HepG2 (cell line): Measurements from ENCODE around the gene C19orf47. TPM values are rescaled to one million over a fixed set of nuclear protein-coding genes. Genes with fewer than 3 reads are reported as not detected.

Experiments used
- ATAC-seq: fragments of 200-7000 bp; cut with Tn5 transposase; 3 replicates; pipeline ENCODE4 v1.9.1; 2020; ENCODE audit warnings: mild to moderate bottlenecking, moderate library complexity
- BruUV-seq: library from RNA; stranded (reverse); fragments of 400-500 nt; replicated peaks from 2 replicates; lab custom pipeline; 2021; lab: Mats Ljungman, UMichigan
- CTCF ChIA-PET: fragments of 300-600 bp; formaldehyde crosslinking; extraction: SDS; loops from one replicate; lab custom pipeline; 2021; ENCODE audit warnings: low total read pairs, inconsistent platforms, low intra/inter-chr PET ratio; lab: Yijun Ruan, JAX
- POLR2A ChIA-PET: fragments of 350-600 bp; sonication (Branson Sonifier 250); formaldehyde crosslinking; loops from one replicate; lab custom pipeline; 2020; ENCODE audit warnings: antibody characterized with exemption, inconsistent platforms; lab: Yijun Ruan, JAX
- DNase-seq: peaks from one replicate; pipeline ENCODE4 v3.0.0-alpha.2; 2015; ENCODE audit warnings: low spot score
- FAIRE-seq: peaks from 3 replicates; lab custom pipeline; 2011; peaks lifted over from hg19 to GRCh38; lab: Jason Lieb, UNC
- H2AFZ ChIP-seq: one replicate; pipeline ENCODE4 v1.6.1; 2011; ENCODE audit warnings: low read length, inconsistent platforms
- H3K27ac ChIP-seq: fragments of 300-600 bp; 3 replicates; pipeline ENCODE4 v1.8.0; 2011; ENCODE audit warnings: mixed run types, mild to moderate bottlenecking, mixed read lengths, low read length, inconsistent platforms; ENCODE audit not compliant: insufficient read depth; ENCODE audit errors: extremely low read length
- H3K27me3 ChIP-seq, 2 experiments: fragments of 200-600 bp in 1 of 2; 2 replicates in 1 of 2; 3 replicates in 1 of 2; pipeline versions ENCODE4 v1.6.0 to v1.8.0; 2011; ENCODE audit warnings: low read length in 2 of 2, mild to moderate bottlenecking in 2 of 2, moderate library complexity in 2 of 2, inconsistent platforms in 1 of 2; ENCODE audit not compliant: insufficient read depth in 2 of 2, control insufficient read depth in 1 of 2
- H3K36me3 ChIP-seq, 2 experiments: fragments of 200-600 bp in 1 of 2; replicated peaks in 1 of 2; 2 replicates in 1 of 2; 3 replicates in 1 of 2; pipeline versions ENCODE4 v1.5.1 to v1.8.0; 2011; ENCODE audit warnings: low read length in 2 of 2, inconsistent platforms in 1 of 2; ENCODE audit not compliant: insufficient read depth in 2 of 2, control insufficient read depth in 1 of 2
- H3K4me1 ChIP-seq: 2 replicates; pipeline ENCODE4 v1.5.1; 2012; ENCODE audit warnings: low read length, inconsistent platforms; ENCODE audit not compliant: insufficient read depth
- H3K4me2 ChIP-seq: 2 replicates; pipeline ENCODE4 v1.6.0; 2011; ENCODE audit warnings: low read depth, low read length, inconsistent platforms
- H3K4me3 ChIP-seq, 3 experiments: fragments of 200-600 bp in 1 of 3; sonication (generic), shearing (Covaris generic) in 1 of 3; replicated peaks in 1 of 3; 2 replicates each; pipeline ENCODE4 v1.5.1; 2011 to 2016; ENCODE audit warnings: low read length in 3 of 3, inconsistent platforms in 2 of 3, low read depth in 2 of 3, mild to moderate bottlenecking in 2 of 3, control low read depth in 1 of 3, mixed read lengths in 1 of 3; ENCODE audit not compliant: insufficient read depth in 1 of 3
- H3K79me2 ChIP-seq: one replicate; pipeline ENCODE4 v1.6.1; 2011; ENCODE audit warnings: low read length, inconsistent platforms; ENCODE audit not compliant: insufficient read depth
- H3K9ac ChIP-seq: 2 replicates; pipeline ENCODE4 v1.6.0; 2011; ENCODE audit warnings: mild to moderate bottlenecking, low read depth, low read length, inconsistent platforms; ENCODE audit not compliant: insufficient read depth
- H3K9me3 ChIP-seq: 2 replicates; pipeline ENCODE4 v1.5.1; 2012; ENCODE audit warnings: mild to moderate bottlenecking, low read length
- H4K20me1 ChIP-seq: 2 replicates; pipeline ENCODE4 v1.6.0; 2011; ENCODE audit warnings: inconsistent platforms, mild to moderate bottlenecking, low read length, moderate library complexity; ENCODE audit not compliant: insufficient read depth
- CBX2 ChIP-seq, 2 experiments: fragments of 200-600 bp in 1 of 2; sonication (generic); formaldehyde crosslinking in 1 of 2; IDR thresholded peaks; 2 replicates each; pipeline versions ENCODE4 v1.7.0 to v1.8.1; 2018 to 2022; ENCODE audit warnings: low read depth in 2 of 2, low read length in 1 of 2, mild to moderate bottlenecking in 1 of 2, missing genetic modification reagents in 1 of 2
- EP300 ChIP-seq, 3 experiments: sonication (generic) in 1 of 3; formaldehyde crosslinking in 1 of 3; IDR thresholded peaks; 2 replicates each; pipeline versions ENCODE4 v1.5.1 to v1.6.1; 2011 to 2020; ENCODE audit warnings: low read depth in 2 of 3, low read length in 2 of 3, borderline replicate concordance in 1 of 3, improper control_type of control experiment in 1 of 3, mild to moderate bottlenecking in 1 of 3, missing genetic modification reagents in 1 of 3, moderate library complexity in 1 of 3
- FOXM1 ChIP-seq: sonication (generic); formaldehyde crosslinking; IDR thresholded peaks from 2 replicates; pipeline ENCODE4 v1.5.0; 2020; ENCODE audit warnings: missing genetic modification reagents
- ISX ChIP-seq: sonication (generic); formaldehyde crosslinking; conservative IDR thresholded peaks from 2 replicates; pipeline ENCODE4 v1.5.0; 2020; ENCODE audit warnings: missing genetic modification reagents
- MYC ChIP-seq: sonication (generic); formaldehyde crosslinking; IDR thresholded peaks from 2 replicates; pipeline ENCODE4 v1.9.0; 2021; ENCODE audit warnings: missing genetic modification reagents, borderline replicate concordance
- NFE2L1 ChIP-seq: sonication (generic); formaldehyde crosslinking; IDR thresholded peaks from 2 replicates; pipeline ENCODE4 v1.4.0; 2020; ENCODE audit warnings: missing genetic modification reagents, mild to moderate bottlenecking, borderline replicate concordance
- NONO ChIP-seq, 2 experiments: fragments of 450-650 bp in 1 of 2; sonication (generic) in 1 of 2; formaldehyde crosslinking in 1 of 2; IDR thresholded peaks in 1 of 2; conservative IDR thresholded peaks in 1 of 2; 2 replicates each; pipeline versions ENCODE4 v1.6.1 to v1.8.0; 2017 to 2022; ENCODE audit warnings: mild to moderate bottlenecking in 1 of 2, missing genetic modification reagents in 1 of 2, moderate library complexity in 1 of 2
- PHF21A ChIP-seq: sonication (generic); formaldehyde crosslinking; IDR thresholded peaks from 2 replicates; pipeline ENCODE4 v1.5.0; 2020; ENCODE audit warnings: mild to moderate bottlenecking, missing genetic modification reagents
- PITX1 ChIP-seq: sonication (generic); formaldehyde crosslinking; IDR thresholded peaks from 2 replicates; pipeline ENCODE4 v1.5.1; 2020; ENCODE audit warnings: mild to moderate bottlenecking, missing genetic modification reagents
- POGZ ChIP-seq: sonication (generic); formaldehyde crosslinking; IDR thresholded peaks from 2 replicates; pipeline ENCODE4 v1.4.0; 2020; ENCODE audit warnings: mild to moderate bottlenecking, missing genetic modification reagents
- SNRNP70 ChIP-seq: fragments of 200-400 bp; formaldehyde crosslinking; IDR thresholded peaks from 2 replicates; pipeline ENCODE4 v1.6.1; 2017; ENCODE audit warnings: mild to moderate bottlenecking, low read depth, low read length, moderate library complexity
- SP5 ChIP-seq: IDR thresholded peaks from 2 replicates; pipeline ENCODE4 v1.6.1; 2016; ENCODE audit warnings: low read depth, borderline replicate concordance
- YEATS4 ChIP-seq: sonication (generic); formaldehyde crosslinking; IDR thresholded peaks from 2 replicates; pipeline ENCODE4 v1.4.0; 2020; ENCODE audit warnings: missing genetic modification reagents, borderline replicate concordance
- ZNF326 ChIP-seq: sonication (generic); formaldehyde crosslinking; IDR thresholded peaks from 2 replicates; pipeline ENCODE4 v1.4.0; 2020; ENCODE audit warnings: missing genetic modification reagents, borderline replicate concordance
- ZNF354B ChIP-seq: sonication (generic); formaldehyde crosslinking; IDR thresholded peaks from 2 replicates; pipeline ENCODE4 v1.8.0; 2022; ENCODE audit warnings: mild to moderate bottlenecking, missing genetic modification reagents
- ZNF446 ChIP-seq: sonication (generic); formaldehyde crosslinking; IDR thresholded peaks from 2 replicates; pipeline ENCODE4 v1.5.0; 2020; ENCODE audit warnings: mild to moderate bottlenecking, missing genetic modification reagents
- WGBS: methylation state at CpG from one replicate; pipeline ENCODE4 v1.1.6; 2017; ENCODE audit warnings: low lambda C conversion rate; 5-methylcytosine and 5-hydroxymethylcytosine counted together
- in situ Hi-C: cut with HindIII; loops from 2 replicates; pipeline ENCODE4 v1.10.0; 2017; ENCODE audit warnings: low pct_unique_long_range_greater_than_20kb; ENCODE audit not compliant: extremely low pct_ligation_motif_present
- intact Hi-C: fragments of 100-400 bp; cut with micrococcal nuclease; formaldehyde crosslinking; loops from one replicate; pipeline ENCODE4 v1.10.0; 2022; ENCODE audit not compliant: unreplicated experiment
- polyA plus RNA-seq, 8 experiments: library from polyadenylated mRNA; depleted of rRNA in 3 of 8; stranded (reverse) in 7 of 8; unstranded in 1 of 8; fragments of >200 nt; fragmentation: Illumina TruSeq in 4 of 8; extraction: Trizol in 4 of 8; gene quantifications; 2 replicates each; pipeline versions ENCODE4 v1.2.1 to v1.2.3, GENCODE V29; 2011 to 2016; ENCODE audit warnings: low read depth in 4 of 8, missing spikeins in 1 of 8, mixed read lengths in 1 of 8; ENCODE audit not compliant: insufficient read depth in 1 of 8
- total RNA-seq, 5 experiments: library from RNA; depleted of rRNA; stranded (reverse); fragments of >200 nt; fragmentation: Illumina TruSeq; extraction: Trizol; gene quantifications; 2 replicates each; pipeline ENCODE4 v1.2.3, GENCODE V29; 2016; ENCODE audit warnings: low read depth in 1 of 5

The C19orf47 gene
- total and polyA plus RNA-seq, 2 of the 13 experiments (the other 11 are each of a cell fraction or from before 2014, with no cell fraction given), result 8.1 to 10.6 TPM

DNA sequence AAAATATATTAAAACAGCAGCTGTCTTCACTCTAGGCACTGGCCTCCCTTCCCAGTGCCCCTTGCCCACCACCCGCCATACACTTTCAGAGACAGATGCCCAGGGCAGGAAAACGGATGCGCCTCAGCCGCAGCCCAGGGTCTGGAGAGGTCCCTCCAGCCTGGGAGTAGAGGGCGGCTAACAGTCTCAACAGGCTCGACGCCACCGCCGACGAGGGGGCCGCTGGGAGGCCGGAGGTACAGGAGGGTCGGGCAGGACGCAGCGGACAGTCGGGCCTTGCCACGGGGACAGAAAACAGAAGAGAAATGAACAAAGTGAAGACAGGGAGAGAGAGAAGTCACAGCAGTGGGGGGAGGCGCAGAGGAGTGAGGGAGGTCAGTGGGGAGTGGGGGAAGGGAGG lies 27.1 kb downstream of the C19orf47 start:
- 98% methylated on average over 18 of the region's 18 CpGs for WGBS
- Histone ChIP-seq H3K27me3 (no peaks in the 10 kb centered on the region), H3K79me2 (no peaks in the 10 kb centered on the region), H3K4me3 (no peak overlapping the region), H3K4me1 (no peaks in the 10 kb centered on the region), H3K9me3 (no peaks in the 10 kb centered on the region), H3K27ac (no peak overlapping the region), H3K9ac (no peak overlapping the region), H4K20me1 (no peaks in the 10 kb centered on the region), H3K36me3 (peaks cover 17 to 41% of the 10 kb centered on the region in 2 experiments), H3K4me2 (no peak overlapping the region), H2AFZ (no peak overlapping the region)
- ATAC-seq (no peak), DNase-seq (no peak), FAIRE-seq (no peak)
- intact Hi-C loops, result no loop called here
- CTCF ChIA-PET, result no interaction called here
- POLR2A ChIA-PET, result no interaction called here
- TF ChIP-seq ISX, result no peak
- no peak for TF ChIP-seq ZNF326 (CRISPR knock-in tag)
- TF ChIP-seq NONO (IDR thresholded peaks at IDR 0.05), result no peak
- TF ChIP-seq NONO (CRISPR knock-in tag; conservative IDR thresholded peaks at IDR 0.05), result no peak
- TF ChIP-seq EP300 (IDR thresholded peaks at IDR 0.05; ENCODE audit: low read depth in 2 of 2, low read length in 2 of 2), result no peak
- TF ChIP-seq EP300 (CRISPR knock-in tag; IDR thresholded peaks at IDR 0.05; ENCODE audit: borderline replicate concordance), result no peak
- TF ChIP-seq NFE2L1 (CRISPR knock-in tag), result no peak
- no peak for TF ChIP-seq FOXM1
- TF ChIP-seq ZNF446 (CRISPR knock-in tag), result no peak
- no TSS peak for BruUV-seq
- in situ Hi-C loops, result no loop called here

DNA sequence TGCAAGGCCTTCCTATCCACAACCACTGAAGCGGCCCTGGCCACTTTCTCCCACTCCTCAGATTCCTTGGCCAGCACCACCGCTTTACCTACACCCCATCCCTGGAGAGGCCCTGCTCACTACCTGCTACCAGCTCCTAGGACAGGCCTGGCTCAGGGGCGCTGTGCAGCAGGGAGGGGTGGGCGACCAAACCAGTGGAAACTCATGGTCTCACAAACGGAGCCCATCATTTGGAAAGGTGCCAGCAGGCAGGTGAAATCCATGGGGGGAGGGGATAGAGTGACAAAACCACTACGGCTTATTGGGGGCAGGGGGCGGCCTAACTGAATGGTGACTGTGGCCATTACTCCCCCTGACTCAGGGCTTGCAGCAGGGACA lies 27.6 kb downstream of the C19orf47 start:
- no TSS peak for BruUV-seq
- in situ Hi-C loops, result no loop called here
- no peak overlapping the region for H3K4me3 ChIP-seq
- no peak overlapping the region for H3K9ac ChIP-seq
- FAIRE-seq, result no peak
- H3K79me2 ChIP-seq, result no peaks in the 10 kb centered on the region
- H3K27me3 ChIP-seq, result no peaks in the 10 kb centered on the region
- H3K4me1 ChIP-seq, result no peaks in the 10 kb centered on the region
- intact Hi-C loops, result no loop called here
- no peaks in the 10 kb centered on the region for H4K20me1 ChIP-seq
- TF ChIP-seq PHF21A (CRISPR knock-in tag) (no peak), ZNF354B (CRISPR knock-in tag) (no peak), SP5 (CRISPR knock-in tag) (no peak), POGZ (CRISPR knock-in tag) (no peak), YEATS4 (CRISPR knock-in tag) (no peak), PITX1 (CRISPR knock-in tag) (no peak), SNRNP70 (no peak), CBX2 (IDR thresholded peaks at IDR 0.05; ENCODE audit: low read depth, low read length) (no peak), CBX2 (CRISPR knock-in tag; IDR thresholded peaks at IDR 0.05; ENCODE audit: low read depth) (no peak), MYC (CRISPR knock-in tag) (no peak), NFE2L1 (CRISPR knock-in tag) (no peak)
- 96% methylated on average over 6 of the region's 7 CpGs for WGBS
- no peak overlapping the region for H3K4me2 ChIP-seq
- H3K9me3 ChIP-seq, result no peaks in the 10 kb centered on the region
- ATAC-seq, result no peak
- POLR2A ChIA-PET, result no interaction called here
- H3K27ac ChIP-seq, result no peak overlapping the region
- CTCF ChIA-PET, result no interaction called here
- no peak for DNase-seq
- H3K36me3 ChIP-seq, result peaks cover 16 to 39% of the 10 kb centered on the region in 2 experiments
- H2AFZ ChIP-seq, result no peak overlapping the region
